Measurements from ENCODE around the gene ABRACL.
A peak's percentile ranks its signal among the peaks of the same experiment; 100 is the strongest.
"Not testable (repeated sequence)": the region's sequence is repeated elsewhere in the genome, so short reads cannot be mapped to it uniquely, and the experiment has no call there.

The ABRACL gene

GRCh38 chr6:139008117-139008516, 20.4 kb upstream of the ABRACL start:
- DNase-seq: no peak

DNA sequence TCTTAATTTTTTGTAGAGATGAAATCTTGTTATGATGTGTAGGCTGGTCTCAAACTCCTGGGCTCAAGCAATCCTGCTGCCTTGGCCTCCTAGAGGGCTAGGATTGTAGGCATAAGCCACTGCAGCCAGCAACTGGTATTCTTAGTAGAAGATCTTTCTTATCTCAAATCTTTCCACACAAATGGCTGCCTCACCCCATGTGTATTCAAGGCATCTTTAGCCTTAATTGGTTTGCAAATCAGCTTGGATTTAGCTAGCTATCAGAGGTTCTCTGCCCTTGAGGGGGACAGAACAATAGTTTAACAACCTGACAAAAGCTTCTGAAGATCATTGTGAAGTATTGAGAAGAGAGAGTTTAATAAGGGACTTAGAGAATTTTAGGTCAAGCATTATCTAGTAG, 17.9 kb upstream of the ABRACL start:
- no peak for DNase-seq

- no peak for DNase-seq
These were observed 16.6 kb upstream of the ABRACL start for GRCh38 chr6:139011980-139012379.

GRCh38 chr6:139013185-139013800, 15.3 kb upstream of the ABRACL start:
- no peak for DNase-seq

DNA sequence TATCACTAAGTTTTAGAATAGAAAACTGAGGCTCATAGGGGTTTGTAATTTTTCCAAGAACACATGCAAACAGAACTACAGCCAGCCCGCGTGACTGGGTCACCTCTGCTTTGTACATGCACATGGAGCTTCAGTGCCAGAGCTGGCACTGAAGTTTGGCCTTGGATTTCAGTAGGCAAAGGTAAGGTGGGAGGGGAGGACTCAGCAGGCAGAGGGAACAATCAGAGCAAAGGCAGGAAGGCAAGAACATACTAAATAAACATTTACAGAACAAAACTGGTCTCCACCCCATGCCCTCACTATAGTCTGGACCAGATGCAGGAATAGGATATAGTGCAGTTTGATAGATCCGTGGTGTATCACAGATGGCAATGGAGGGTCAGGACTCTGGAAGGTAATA, 13.6 kb upstream of the ABRACL start:
- no peak for DNase-seq

DNA sequence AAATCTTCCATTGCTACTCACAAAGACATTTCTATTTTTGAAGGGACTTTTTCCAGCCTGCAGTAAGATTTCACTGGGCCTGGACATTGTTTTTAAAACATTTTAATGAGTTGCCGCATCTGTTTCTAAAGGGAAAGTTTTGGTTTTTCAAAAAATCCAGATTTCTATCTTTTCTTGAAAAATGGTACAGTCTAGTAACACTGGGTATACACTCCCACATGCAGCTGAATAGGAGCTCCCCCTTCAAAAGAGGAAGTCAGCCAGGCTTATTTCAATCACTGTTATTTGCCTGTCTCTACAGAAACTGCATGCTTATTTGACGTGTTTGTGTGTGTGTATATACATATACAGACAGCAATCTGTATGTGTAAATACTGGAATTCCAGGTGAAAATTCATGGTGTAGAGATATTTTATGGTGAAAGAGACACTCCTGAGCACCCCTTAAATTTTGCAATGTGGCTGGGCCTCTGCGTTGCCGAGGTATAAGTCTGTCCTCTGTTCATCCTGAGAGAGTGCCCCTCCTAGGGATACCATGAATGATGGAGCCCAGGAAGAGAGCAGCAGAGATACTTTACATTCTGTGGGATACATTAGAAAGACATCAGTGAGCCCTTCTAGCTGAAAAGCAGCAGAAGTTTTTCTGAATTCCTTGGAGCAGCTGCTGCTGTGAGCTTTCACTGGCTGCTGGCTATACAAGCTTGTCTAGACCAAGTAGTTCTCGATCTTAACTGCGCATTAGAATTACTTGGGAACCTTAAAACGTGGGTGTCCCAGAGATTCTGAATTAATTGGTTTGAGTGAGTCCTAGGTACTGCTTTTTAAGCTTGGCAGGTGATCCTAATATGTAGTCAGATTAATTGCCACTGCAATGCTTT, 12.0 kb upstream of the ABRACL start:
- no peak for DNase-seq

DNA sequence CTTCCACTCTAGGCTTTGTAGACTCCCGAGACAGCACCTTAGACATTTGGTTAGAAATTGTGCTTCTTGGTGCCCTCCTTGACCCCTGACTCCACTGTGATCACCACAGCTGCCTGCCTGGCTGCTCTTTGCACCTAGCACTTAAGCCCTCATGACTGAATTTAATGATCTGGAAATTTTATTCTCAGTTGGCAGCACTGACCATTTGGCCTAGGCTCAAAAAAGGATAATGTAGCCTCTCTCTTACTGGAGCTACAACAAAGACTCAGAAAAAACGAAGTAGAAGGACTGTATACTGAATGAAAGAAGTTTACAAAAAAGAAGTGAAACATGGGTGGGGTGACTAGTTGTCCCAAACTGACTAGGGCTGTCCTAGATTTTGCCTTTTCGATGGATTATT, 11.3 kb upstream of the ABRACL start:
- no peak for DNase-seq

DNA sequence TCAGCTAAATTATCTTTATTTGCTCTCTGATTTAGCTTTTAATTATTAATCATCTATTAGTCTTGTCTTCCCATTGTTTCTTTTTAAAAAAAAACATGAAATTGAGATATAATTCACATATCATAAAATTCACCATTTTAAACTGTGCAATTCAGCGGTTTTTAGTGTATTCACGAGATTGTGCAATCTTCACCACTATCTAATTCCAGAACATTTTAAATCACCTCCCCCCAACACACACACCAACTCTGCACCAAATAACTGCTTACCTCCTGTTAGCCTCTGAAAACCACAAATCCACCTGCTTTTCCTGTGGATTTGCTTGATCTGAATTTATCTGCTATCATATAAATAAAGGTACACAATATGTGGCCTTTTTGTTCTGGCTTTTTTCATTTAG, 8.8 kb upstream of the ABRACL start:
- DNase-seq: no peak

DNA sequence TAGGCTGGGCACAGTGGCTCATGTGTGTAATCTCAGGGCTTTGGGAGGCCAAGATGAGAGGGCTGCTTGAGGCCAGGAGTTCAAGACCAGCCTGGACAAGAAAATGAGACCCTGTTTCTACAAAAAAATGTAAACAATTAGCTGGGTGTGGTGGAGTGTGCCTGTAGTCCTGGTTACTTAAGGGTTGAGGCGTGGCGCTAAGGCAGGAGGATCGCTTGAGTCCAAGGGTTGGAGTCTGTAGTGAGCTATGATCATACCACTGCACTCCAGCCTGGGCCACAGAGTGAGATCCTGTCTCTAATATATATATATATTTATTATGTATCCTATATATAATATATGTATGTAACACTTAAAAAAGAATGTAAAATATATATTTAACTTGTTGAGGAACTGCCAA, 7.9 kb upstream of the ABRACL start:
- no peak for DNase-seq

GRCh38 chr6:139025416-139025815, 3.1 kb upstream of the ABRACL start:
- DNase-seq: not testable (repeated sequence)

DNA sequence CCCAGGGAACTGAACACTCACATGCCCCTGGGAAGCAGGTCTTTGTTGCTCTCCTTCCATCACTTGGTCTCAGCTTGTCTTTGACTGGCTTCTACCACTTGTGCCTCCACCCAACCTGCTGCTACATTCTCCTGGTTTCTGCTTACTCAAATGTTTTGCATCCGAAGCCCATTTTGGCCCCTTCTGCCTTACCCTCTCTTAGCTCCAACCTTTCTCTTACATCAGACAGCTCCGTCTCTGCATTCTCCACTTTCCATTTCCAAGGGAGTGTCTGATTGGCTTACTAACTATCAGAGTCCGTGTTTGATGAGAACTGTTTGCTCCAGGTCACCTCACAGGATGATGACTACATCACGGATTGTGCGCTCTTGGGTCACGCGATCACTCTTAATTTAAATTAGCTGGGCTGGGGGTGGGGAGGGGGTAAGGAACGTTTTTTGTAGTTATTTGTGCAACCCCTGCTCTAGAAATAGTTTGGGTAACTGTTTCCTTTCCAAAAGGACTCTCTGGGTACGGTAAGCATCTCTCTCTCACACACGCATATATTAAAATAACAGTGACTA, 844 bp upstream of the ABRACL start:
- peak; percentile 27 for DNase-seq

DNA sequence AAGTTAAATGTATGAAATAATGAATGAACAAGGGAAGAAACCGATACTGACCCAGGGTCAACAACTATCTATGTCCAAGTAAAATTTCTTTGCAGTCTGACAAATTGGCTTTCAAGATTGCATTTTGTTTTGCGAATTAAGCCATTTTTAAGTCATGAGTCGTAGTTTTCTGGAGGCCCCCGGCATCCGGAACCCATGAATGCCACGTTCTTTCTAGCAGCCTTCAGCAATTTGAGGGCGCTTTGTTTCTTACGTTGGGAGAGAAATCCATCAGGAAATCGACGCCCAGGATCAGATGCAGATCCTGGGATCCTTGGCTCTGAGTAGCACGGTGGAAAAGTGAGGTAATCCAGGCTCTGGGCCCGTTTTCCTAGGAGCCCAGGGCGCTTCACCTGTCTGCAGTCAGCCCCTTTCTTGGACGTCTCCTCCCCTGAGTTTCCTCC, 309 bp upstream of the ABRACL start:
- no peak for DNase-seq

GRCh38 chr6:139029470-139030227, 1.1 kb downstream of the ABRACL start:
- DNase-seq: peak; percentile 87

DNA sequence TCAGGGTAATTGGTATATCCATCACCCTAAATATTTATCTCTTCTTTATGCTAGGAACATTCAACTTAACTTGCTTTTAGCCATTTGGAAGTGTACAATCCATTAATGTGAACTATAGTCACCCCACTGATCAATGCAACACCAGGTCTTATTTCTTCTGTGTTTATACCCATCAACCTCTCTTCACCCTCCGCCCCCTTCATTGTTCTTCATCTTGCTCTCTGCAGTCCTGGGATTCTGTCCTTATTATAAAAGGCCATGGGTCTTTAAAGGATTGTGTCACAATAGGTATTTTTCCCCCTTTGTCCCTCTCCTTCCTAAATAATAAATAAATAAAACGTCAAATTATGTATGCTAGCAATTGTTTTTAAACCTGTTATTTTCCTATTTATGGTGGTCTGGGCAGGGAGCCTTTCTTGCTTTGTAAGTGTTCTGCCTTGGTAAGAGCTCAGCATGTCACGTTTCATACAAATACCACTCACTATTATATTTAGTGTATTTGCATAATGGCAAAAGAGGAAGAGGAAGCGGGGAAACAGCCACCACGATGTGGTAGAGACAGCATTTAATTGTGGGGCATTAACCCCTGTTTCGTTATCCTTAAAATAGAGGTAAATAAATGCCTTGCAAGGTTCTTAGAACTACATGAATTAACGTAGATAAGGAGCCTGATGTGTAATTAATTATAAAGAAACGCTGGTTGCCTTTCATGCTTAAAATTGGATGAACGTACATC, 1.9 kb downstream of the ABRACL start:
- no peak for DNase-seq

GRCh38 chr6:139037490-139037889, 8.9 kb downstream of the ABRACL start:
- DNase-seq: no peak

GRCh38 chr6:139044250-139044649, 15.7 kb downstream of the ABRACL start:
- DNase-seq: no peak

DNA sequence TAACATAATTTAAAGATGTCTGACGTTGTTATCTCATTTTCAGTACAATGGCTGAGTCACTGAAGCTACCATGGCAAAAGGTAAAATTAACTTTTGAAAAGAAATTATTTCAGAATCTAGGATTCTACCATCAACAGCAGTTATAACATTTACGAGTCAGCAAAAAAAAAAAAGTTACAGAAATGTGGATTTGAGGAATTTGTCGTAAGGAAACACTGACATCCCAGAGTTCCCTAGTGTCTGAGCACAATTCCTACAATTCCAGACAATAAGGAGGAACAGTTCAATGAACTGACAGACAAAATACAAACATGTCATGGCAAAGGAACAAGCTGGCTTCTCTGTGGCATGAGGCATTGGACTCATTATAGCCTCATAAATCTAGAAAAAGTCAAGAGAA, 19.1 kb downstream of the ABRACL start:
- no peak for DNase-seq

GRCh38 chr6:139048912-139049311, 20.4 kb downstream of the ABRACL start:
- DNase-seq: not testable (repeated sequence)

DNA sequence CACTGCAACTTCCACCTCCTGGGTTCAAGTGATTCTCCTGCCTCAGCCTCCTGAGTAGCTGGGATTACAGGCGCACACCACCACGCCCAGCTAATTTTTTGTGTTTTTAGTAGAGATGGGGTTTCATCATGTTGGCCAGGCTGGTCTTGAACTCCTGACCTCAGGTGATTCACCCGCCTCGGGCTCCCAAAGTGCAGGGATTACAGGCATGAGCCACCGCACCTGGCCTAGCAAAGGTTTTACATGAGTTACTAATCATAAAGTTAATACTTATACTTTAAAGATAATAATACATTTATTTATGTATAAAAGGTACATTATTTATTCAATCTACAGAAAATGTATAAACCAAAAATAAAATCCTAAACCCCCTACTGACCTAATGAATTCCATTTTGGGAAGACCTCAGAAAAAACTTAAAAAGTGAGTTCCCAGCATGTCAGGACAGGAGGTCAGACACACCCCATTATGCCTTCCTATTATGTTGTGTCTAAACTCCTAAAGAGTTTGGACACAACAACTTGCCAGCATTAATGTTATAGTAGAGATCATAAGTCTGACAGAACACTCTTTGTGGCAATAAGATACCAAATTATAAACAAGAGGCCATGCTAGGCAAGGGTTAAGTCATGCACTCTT, 21.7 kb downstream of the ABRACL start:
- not testable (repeated sequence) for DNase-seq

DNA sequence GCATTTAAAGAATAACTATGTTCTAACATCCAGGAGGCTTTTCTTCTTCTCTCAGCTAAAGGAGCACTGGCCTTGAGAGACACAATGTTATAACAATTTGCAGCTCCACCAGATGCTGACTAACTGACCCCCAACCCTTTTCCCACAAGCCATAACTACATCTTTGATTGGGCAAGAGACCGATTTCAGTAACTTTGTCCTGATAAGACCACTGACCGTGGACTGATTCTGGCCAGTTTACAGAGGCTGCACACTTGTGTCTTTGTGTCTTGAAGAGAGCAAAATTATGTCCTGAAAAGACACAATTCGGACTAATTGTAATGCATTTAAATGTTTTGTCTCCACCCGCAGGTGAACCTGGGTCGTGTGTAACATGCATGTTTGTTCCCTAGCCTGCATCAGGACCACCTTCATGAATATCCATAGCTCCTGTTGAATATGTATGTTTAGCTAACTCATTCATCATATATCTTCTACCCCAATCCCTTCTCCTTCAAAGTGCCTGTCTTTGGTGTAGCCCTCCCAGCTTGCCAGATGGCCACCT, 22.3 kb downstream of the ABRACL start:
- DNase-seq: no peak

DNA sequence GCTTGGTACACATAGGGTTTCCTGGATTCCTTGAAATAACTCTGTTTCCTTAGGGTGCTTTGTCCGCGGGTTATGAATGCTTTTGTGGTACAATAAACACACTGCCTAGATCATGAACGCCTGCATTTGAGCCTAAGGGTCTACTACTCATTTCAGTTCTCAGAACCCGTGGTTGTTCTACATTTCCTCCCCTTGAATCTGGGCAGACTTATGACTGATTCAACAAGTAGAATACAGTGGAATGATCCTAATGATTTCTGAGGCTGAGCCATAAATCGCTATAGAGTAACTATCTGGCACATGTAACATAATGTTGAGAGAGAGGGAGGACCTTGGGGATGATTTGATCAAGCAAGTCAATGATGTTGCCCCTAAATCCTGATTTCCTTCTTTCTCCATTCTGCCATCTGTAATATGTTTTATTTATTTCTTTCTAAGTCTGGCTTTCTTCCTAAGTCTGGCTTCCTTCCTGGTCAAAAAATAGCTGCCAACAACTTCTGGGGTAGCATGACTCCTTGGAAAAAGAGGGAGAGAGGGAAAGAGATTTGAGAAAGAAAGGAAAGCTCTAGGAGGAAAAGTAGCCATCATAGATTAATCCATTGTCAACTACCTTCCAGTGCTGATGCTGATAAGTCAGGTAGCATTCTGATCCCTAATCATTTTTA, 23.0 kb downstream of the ABRACL start:
- no peak for DNase-seq

All from right kidney (tissue), 1 donor.